Measurements from ENCODE around the gene ALK.

The ALK gene

DNA sequence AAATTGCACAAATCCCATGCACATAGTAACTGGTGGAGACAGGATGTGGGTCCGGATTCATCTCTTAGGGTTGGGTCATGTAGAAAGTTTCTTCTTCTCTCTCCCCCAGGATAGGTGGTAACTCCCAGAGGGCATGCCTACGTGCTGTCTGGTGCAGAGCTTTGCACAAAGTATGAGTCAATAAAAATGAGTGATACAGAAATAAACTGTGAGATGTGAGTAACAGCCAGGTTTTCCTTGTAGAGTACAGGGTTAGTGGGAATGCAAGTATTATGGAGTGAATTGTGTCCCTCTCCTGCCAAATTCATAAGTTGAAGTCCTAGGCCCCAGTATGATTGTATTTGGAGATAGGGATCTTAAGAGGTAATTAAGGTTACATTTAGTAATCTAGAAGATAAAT is 289.4 kb downstream of the ALK start:
- TF ChIP-seq, protein P1, sequence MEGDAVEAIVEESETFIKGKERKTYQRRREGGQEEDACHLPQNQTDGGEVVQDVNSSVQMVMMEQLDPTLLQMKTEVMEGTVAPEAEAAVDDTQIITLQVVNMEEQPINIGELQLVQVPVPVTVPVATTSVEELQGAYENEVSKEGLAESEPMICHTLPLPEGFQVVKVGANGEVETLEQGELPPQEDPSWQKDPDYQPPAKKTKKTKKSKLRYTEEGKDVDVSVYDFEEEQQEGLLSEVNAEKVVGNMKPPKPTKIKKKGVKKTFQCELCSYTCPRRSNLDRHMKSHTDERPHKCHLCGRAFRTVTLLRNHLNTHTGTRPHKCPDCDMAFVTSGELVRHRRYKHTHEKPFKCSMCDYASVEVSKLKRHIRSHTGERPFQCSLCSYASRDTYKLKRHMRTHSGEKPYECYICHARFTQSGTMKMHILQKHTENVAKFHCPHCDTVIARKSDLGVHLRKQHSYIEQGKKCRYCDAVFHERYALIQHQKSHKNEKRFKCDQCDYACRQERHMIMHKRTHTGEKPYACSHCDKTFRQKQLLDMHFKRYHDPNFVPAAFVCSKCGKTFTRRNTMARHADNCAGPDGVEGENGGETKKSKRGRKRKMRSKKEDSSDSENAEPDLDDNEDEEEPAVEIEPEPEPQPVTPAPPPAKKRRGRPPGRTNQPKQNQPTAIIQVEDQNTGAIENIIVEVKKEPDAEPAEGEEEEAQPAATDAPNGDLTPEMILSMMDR (conservative IDR thresholded peaks at IDR 0.05; ENCODE audit: control insufficient read depth, insufficient read depth, low read depth, low read length): no peak
- H3K4me3 ChIP-seq (ENCODE audit: control insufficient read depth, low read depth, low read length): no peak overlapping the region
- peak; percentile 83 for DNase-seq (ENCODE audit: low read depth)

DNA sequence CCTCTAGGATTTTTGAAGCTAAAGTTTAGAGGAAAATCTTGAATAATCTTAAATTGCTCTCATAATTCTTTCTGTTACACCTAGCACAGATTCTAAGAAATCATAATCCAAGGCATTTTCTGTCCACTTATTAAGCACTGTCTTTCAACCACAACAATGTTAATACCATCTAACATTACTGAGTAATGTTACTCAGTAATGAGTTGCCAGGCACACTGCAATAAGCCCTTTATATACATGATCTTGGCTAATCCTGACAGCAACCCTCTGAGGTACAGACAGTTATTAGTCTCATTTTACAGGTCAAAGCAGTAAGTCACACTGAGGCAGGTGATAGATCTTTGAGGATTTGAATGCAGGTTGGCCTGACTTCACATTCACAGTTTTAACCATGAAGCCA is 291.9 kb downstream of the ALK start:
- H3K4me3 ChIP-seq (ENCODE audit: control insufficient read depth, low read depth, low read length): no peak overlapping the region
- TF ChIP-seq, protein P1 (conservative IDR thresholded peaks at IDR 0.05; ENCODE audit: control insufficient read depth, insufficient read depth, low read depth, low read length): no peak
- DNase-seq (ENCODE audit: low read depth): peak; percentile 8

DNA sequence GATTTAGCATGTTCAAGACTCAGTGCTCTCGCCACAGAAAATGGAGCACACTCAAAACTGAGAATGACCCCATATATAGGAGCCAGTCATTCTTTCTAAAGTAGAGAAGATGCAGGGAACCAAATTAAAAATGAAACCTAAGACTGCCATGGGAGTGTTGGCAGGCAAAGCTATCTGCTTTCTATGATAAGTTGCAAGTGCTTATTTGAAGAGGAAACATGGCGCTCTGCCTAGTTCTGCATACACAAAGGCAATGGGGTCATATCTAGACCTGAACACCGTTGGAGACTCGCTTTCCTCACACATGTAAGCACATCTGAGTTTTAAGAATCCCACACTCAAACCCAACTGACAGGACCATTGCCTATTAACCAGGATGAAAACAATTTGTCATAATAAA is 292.5 kb downstream of the ALK start:
- no peak overlapping the region for H3K4me3 ChIP-seq (ENCODE audit: control insufficient read depth, low read depth, low read length)
- TF ChIP-seq, protein P1 (conservative IDR thresholded peaks at IDR 0.05; ENCODE audit: control insufficient read depth, insufficient read depth, low read depth, low read length): no peak
- peak; percentile 6 for DNase-seq (ENCODE audit: low read depth)

DNA sequence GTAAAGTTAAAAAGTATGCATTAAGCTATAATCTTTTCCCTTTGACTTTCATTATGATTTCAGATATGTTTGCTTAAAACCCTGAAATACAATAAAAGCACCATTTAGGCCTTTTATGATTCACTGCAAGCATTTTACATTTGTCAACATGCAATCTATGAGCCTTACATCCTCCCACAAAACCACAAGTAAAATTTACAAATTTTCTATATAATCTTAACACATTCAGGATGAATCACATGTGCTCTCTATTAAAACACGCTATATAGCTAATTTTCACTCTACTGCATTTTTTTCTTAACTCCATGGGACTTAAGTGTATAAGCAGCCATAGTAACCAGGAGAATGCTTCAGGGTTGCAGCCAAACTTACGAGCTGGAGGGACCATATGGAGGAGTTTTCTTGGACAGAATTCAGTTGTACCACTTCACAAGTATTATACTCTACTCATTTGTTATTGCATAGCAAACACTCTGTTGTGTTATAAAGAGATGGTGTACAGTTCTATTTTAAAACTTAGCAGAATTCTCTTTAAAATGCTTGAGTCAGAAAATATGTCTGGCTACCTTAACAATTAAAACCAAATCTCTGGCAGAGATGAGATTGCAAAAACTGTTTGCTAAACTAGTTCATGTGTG is 293.2 kb downstream of the ALK start:
- DNase-seq (ENCODE audit: low read depth): peak; percentile 37
- TF ChIP-seq, protein P1 (conservative IDR thresholded peaks at IDR 0.05; ENCODE audit: control insufficient read depth, insufficient read depth, low read depth, low read length): no peak
- H3K4me3 ChIP-seq (ENCODE audit: control insufficient read depth, low read depth, low read length): no peak overlapping the region

DNA sequence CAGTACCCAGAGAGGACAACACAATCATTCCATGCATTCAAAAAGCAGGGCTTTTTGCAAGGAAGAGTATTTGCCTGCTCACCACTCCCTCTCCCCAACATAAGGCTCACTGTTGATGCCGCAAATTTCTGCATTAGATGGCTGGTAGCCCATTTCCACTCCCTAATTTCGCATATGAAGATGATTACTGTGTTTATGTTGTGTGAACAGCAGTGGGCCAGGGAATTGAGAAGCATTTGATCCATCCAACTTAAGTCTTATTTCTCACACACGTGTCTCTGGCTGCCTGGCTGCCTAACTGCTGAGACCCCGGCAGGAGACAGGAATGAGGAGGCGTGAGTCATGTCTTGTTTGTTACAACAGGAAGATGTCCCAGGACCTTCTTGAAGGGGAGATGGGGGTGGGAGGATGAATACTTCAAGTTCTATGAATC is 294.1 kb downstream of the ALK start:
- peak; percentile 82 for DNase-seq (ENCODE audit: low read depth)
- no peak overlapping the region for H3K4me3 ChIP-seq (ENCODE audit: control insufficient read depth, low read depth, low read length)
- TF ChIP-seq, protein P1 (conservative IDR thresholded peaks at IDR 0.05; ENCODE audit: control insufficient read depth, insufficient read depth, low read depth, low read length): no peak

DNA sequence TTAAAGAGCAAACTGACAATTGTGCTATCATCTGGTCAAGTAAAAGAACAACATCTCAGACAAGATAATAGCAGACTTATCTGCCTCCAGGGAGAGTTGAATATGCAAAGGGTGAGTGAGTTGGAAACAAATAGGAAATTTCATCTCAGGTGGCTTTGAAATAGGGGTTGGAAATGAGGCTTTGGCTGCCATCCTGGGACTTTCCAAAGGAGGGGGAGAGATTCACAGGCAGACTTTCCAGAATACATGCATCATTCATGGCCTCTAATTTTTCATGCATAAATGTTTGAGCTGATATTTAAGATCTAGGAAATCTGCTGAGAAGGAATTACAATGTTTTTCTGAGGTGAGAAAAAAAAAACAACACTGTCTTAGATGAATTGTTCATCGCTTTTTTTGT is 300.5 kb downstream of the ALK start:
- H3K4me3 ChIP-seq (ENCODE audit: control insufficient read depth, low read depth, low read length): no peak overlapping the region
- no peak for DNase-seq (ENCODE audit: low read depth)
- TF ChIP-seq, protein P1 (conservative IDR thresholded peaks at IDR 0.05; ENCODE audit: control insufficient read depth, insufficient read depth, low read depth, low read length): no peak

DNA sequence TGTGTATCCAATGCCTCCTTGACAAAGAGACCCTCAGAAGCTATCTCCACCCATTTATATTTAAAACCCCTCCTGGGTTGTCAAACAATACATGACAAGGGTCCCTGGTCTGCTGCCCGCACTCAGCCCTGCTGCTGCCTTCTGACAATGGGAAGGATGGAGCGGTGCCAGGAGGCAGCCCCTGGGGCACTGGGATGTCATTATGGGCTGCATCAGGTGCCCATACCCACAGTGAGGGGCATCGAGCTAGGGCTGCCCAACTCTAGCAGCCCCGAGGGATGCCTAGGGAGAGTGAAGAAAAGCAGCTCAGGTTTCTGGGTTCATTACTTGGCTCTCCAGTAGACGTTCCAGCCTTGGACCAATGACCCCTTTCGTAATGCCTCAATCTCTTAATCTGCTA is 301.7 kb downstream of the ALK start:
- DNase-seq (ENCODE audit: low read depth): no peak
- TF ChIP-seq, protein P1 (conservative IDR thresholded peaks at IDR 0.05; ENCODE audit: control insufficient read depth, insufficient read depth, low read depth, low read length): no peak
- H3K4me3 ChIP-seq (ENCODE audit: control insufficient read depth, low read depth, low read length): no peak overlapping the region
